ENCODE results near the gene LTBP1.

- TF ChIP-seq CTCF (conservative IDR thresholded peaks at IDR 0.05) (no peak), EZH2 (IDR thresholded peaks at IDR 0.05; ENCODE audit: low read depth) (no peak)
These were observed 361.0 kb downstream of the LTBP1 start for GRCh38 chr2:33307659-33308270.
